HEK293 (cell line): ENCODE results near the gene ANKRD28.

Source experiments
- CTCF ChIA-PET: fragments of 350-600 bp; formaldehyde crosslinking; extraction: SDS; loops from one replicate; lab custom pipeline; 2021; ENCODE audit warnings: antibody characterized with exemption; lab: Yijun Ruan, JAX
- POLR2A ChIA-PET: fragments of 300-600 bp; formaldehyde crosslinking; extraction: SDS; loops from one replicate; lab custom pipeline; 2020; ENCODE audit warnings: antibody characterized with exemption, inconsistent platforms; lab: Yijun Ruan, JAX
- H3K27ac ChIP-seq: fragments of 200-500 bp; sonication (Bioruptor generic); 2 replicates; pipeline ENCODE4 v1.5.1; 2014; ENCODE audit warnings: low read depth, low read length, control low read depth, inconsistent platforms; ENCODE audit errors: extremely low read depth
- H3K36me3 ChIP-seq, 2 experiments: fragments of 200-500 bp in 1 of 2; sonication (Bioruptor generic) in 1 of 2; 1 replicate in 1 of 2; 2 replicates in 1 of 2; pipeline ENCODE4 v1.5.1; 2014 to 2017; ENCODE audit warnings: inconsistent platforms in 2 of 2, low read length in 2 of 2; ENCODE audit not compliant: control insufficient read depth in 2 of 2, insufficient read depth in 1 of 2
- H3K4me1 ChIP-seq: fragments of 200-500 bp; sonication (Bioruptor generic); 2 replicates; pipeline ENCODE4 v1.5.1; 2014; ENCODE audit warnings: mild to moderate bottlenecking, low read length, inconsistent platforms; ENCODE audit not compliant: control insufficient read depth, insufficient read depth
- H3K4me3 ChIP-seq: 2 replicates; pipeline ENCODE4 v1.5.1; 2011; ENCODE audit warnings: low read depth, mild to moderate bottlenecking, control low read depth, low read length, moderate library complexity
- H3K9me3 ChIP-seq: fragments of 200-500 bp; sonication (Bioruptor generic); 2 replicates; pipeline ENCODE4 v1.5.1; 2014; ENCODE audit warnings: low read depth, low read length, inconsistent platforms; ENCODE audit not compliant: control insufficient read depth, insufficient read depth
- EGR2 ChIP-seq: fragments of 450-650 bp; formaldehyde crosslinking; IDR thresholded peaks from 2 replicates; pipeline ENCODE4 v1.5.1; 2016; ENCODE audit warnings: low read depth, missing biosample characterization, missing genetic modification characterization
- GLI2 ChIP-seq: fragments of 450-650 bp; formaldehyde crosslinking; IDR thresholded peaks from 2 replicates; pipeline ENCODE4; 2017; ENCODE audit warnings: missing biosample characterization, missing genetic modification characterization, low read depth, borderline replicate concordance
- KLF10 ChIP-seq: fragments of 450-650 bp; IDR thresholded peaks from 2 replicates; pipeline ENCODE4 v1.5.1; 2018; ENCODE audit warnings: missing biosample characterization, mild to moderate bottlenecking, missing genetic modification characterization
- KLF9 ChIP-seq: fragments of 450-650 bp; formaldehyde crosslinking; IDR thresholded peaks from 2 replicates; pipeline ENCODE4 v1.5.1; 2016; ENCODE audit warnings: missing biosample characterization, missing genetic modification characterization, low read depth
- MZF1 ChIP-seq: fragments of 450-650 bp; formaldehyde crosslinking; IDR thresholded peaks from 2 replicates; pipeline ENCODE4 v1.5.1; 2017; ENCODE audit warnings: missing biosample characterization, missing genetic modification characterization, borderline replicate concordance
- PRDM6 ChIP-seq: fragments of 450-650 bp; formaldehyde crosslinking; IDR thresholded peaks from 2 replicates; pipeline ENCODE4 v1.5.1; 2017; ENCODE audit warnings: missing biosample characterization, missing genetic modification characterization
- SCRT2 ChIP-seq: fragments of 450-650 bp; formaldehyde crosslinking; IDR thresholded peaks from 2 replicates; pipeline ENCODE4 v1.5.1; 2016; ENCODE audit warnings: missing biosample characterization, missing genetic modification characterization
- ZBTB1 ChIP-seq: fragments of 450-650 bp; formaldehyde crosslinking; IDR thresholded peaks from 2 replicates; pipeline ENCODE4 v1.5.1; 2016; ENCODE audit warnings: missing biosample characterization, missing genetic modification characterization
- ZBTB21 ChIP-seq: fragments of 450-650 bp; formaldehyde crosslinking; IDR thresholded peaks from 2 replicates; pipeline ENCODE4 v1.5.1; 2017; ENCODE audit warnings: missing biosample characterization, missing genetic modification characterization
- ZIC2 ChIP-seq: fragments of 450-650 bp; formaldehyde crosslinking; IDR thresholded peaks from 2 replicates; pipeline ENCODE4 v1.5.1; 2016; ENCODE audit warnings: missing biosample characterization, missing genetic modification characterization
- ZNF140 ChIP-seq: fragments of 450-650 bp; formaldehyde crosslinking; IDR thresholded peaks from 2 replicates; pipeline ENCODE4 v1.5.1; 2016; ENCODE audit warnings: missing biosample characterization, missing genetic modification characterization
- ZNF155 ChIP-seq: fragments of 450-650 bp; formaldehyde crosslinking; IDR thresholded peaks from 2 replicates; pipeline ENCODE4 v1.5.1; 2016; ENCODE audit warnings: missing biosample characterization, missing genetic modification characterization
- ZNF169 ChIP-seq: fragments of 450-650 bp; formaldehyde crosslinking; IDR thresholded peaks from 2 replicates; pipeline ENCODE4 v1.5.1; 2016; ENCODE audit warnings: missing biosample characterization, missing genetic modification characterization
- ZNF221 ChIP-seq: fragments of 450-650 bp; formaldehyde crosslinking; IDR thresholded peaks from 2 replicates; pipeline ENCODE4 v1.5.1; 2017; ENCODE audit warnings: missing biosample characterization, missing genetic modification characterization, borderline replicate concordance
- ZNF23 ChIP-seq: fragments of 450-650 bp; formaldehyde crosslinking; IDR thresholded peaks from 2 replicates; pipeline ENCODE4 v1.5.1; 2016; ENCODE audit warnings: missing biosample characterization, missing genetic modification characterization, borderline replicate concordance
- ZNF24 ChIP-seq: fragments of 450-650 bp; formaldehyde crosslinking; IDR thresholded peaks from 2 replicates; pipeline ENCODE4 v1.5.1; 2016; ENCODE audit warnings: missing biosample characterization, missing genetic modification characterization
- ZNF394 ChIP-seq: fragments of 450-650 bp; formaldehyde crosslinking; IDR thresholded peaks from 2 replicates; pipeline ENCODE4 v1.5.1; 2016; ENCODE audit warnings: missing biosample characterization, missing genetic modification characterization, mild to moderate bottlenecking, moderate library complexity, borderline replicate concordance
- ZNF426 ChIP-seq: fragments of 450-650 bp; formaldehyde crosslinking; IDR thresholded peaks from 2 replicates; pipeline ENCODE4 v1.5.1; 2017; ENCODE audit warnings: missing biosample characterization, missing genetic modification characterization, mild to moderate bottlenecking, inconsistent platforms, moderate library complexity
- ZNF560 ChIP-seq: fragments of 450-650 bp; formaldehyde crosslinking; IDR thresholded peaks from 2 replicates; pipeline ENCODE4 v1.5.1; 2017; ENCODE audit warnings: missing biosample characterization, missing genetic modification characterization, borderline replicate concordance
- ZNF658 ChIP-seq: fragments of 450-650 bp; formaldehyde crosslinking; IDR thresholded peaks from 2 replicates; pipeline ENCODE4; 2016; ENCODE audit warnings: missing biosample characterization, missing genetic modification characterization
- ZNF692 ChIP-seq: fragments of 450-650 bp; formaldehyde crosslinking; IDR thresholded peaks from 2 replicates; pipeline ENCODE4 v1.5.1; 2016; ENCODE audit warnings: missing biosample characterization, missing genetic modification characterization
- ZNF747 ChIP-seq: fragments of 450-650 bp; formaldehyde crosslinking; IDR thresholded peaks from 2 replicates; pipeline ENCODE4 v1.5.1; 2016; ENCODE audit warnings: missing biosample characterization, missing genetic modification characterization
- ZNF837 ChIP-seq: fragments of 450-650 bp; formaldehyde crosslinking; IDR thresholded peaks from 2 replicates; pipeline ENCODE4 v1.5.1; 2016; ENCODE audit warnings: missing biosample characterization, missing genetic modification characterization
- ZSCAN16 ChIP-seq: fragments of 450-650 bp; formaldehyde crosslinking; IDR thresholded peaks from 2 replicates; pipeline ENCODE4 v1.5.1; 2016; ENCODE audit warnings: missing biosample characterization, missing genetic modification characterization
- ZSCAN4 ChIP-seq: fragments of 450-650 bp; formaldehyde crosslinking; IDR thresholded peaks from 2 replicates; pipeline ENCODE4 v1.5.1; 2017; ENCODE audit warnings: missing biosample characterization, missing genetic modification characterization
- ZSCAN5A ChIP-seq: fragments of 450-650 bp; formaldehyde crosslinking; IDR thresholded peaks from 2 replicates; pipeline ENCODE4 v1.5.1; 2016; ENCODE audit warnings: missing biosample characterization, missing genetic modification characterization

Gene ANKRD28

GRCh38 chr3:15769256-15769915 is 28.4 kb downstream of the ANKRD28 start:
- Histone ChIP-seq H3K4me3 (no peak overlapping the region), H3K36me3 (no peaks in the 10 kb centered on the region), H3K27ac (no peak overlapping the region), H3K9me3 (no peaks in the 10 kb centered on the region), H3K4me1 (no peaks in the 10 kb centered on the region; the same call in 1 of the 2 replicates)
- no peak for TF ChIP-seq ZNF426 (tag by site-specific recombination)
- TF ChIP-seq ZNF155: no peak
- TF ChIP-seq ZIC2 (tag by site-specific recombination): no peak
- no peak for TF ChIP-seq EGR2
- TF ChIP-seq ZNF747: no peak
- no peak for TF ChIP-seq ZNF23 (tag by site-specific recombination)
- TF ChIP-seq KLF10: no peak
- TF ChIP-seq SCRT2 (tag by site-specific recombination): no peak
- TF ChIP-seq ZNF221 (tag by site-specific recombination): no peak
- no peak for TF ChIP-seq ZNF837 (tag by site-specific recombination)
- ChIA-PET POLR2A (no interaction called here), CTCF (interaction anchor here (0.5 kb wide), 1 partner anchor 55 kb away, joined by 3 read pairs; no protein-coding TSS in a partner anchor)

GRCh38 chr3:15768421-15769255 is 29.1 kb downstream of the ANKRD28 start:
- Histone ChIP-seq H3K4me1 (no peaks in the 10 kb centered on the region; the same call in 1 of the 2 replicates), H3K36me3 (no peaks in the 10 kb centered on the region), H3K9me3 (no peaks in the 10 kb centered on the region), H3K4me3 (no peak overlapping the region), H3K27ac (no peak overlapping the region)
- POLR2A ChIA-PET: no interaction called here
- CTCF ChIA-PET: no interaction called here
- no peak for TF ChIP-seq ZBTB1 (tag by site-specific recombination)
- peak; percentile 53; the same call in 1 of the 2 replicates for TF ChIP-seq ZNF692 (tag by site-specific recombination)
- TF ChIP-seq PRDM6 (tag by site-specific recombination): peak; percentile 90
- TF ChIP-seq ZNF140: no peak
- TF ChIP-seq ZNF24 (tag by site-specific recombination): peak; percentile 62; the same call in 1 of the 2 replicates
- TF ChIP-seq ZNF169: no peak
- no peak for TF ChIP-seq MZF1 (tag by site-specific recombination)
- TF ChIP-seq ZNF658: no peak
- no peak for TF ChIP-seq ZSCAN16 (tag by site-specific recombination)
- TF ChIP-seq GLI2 (tag by site-specific recombination): no peak
- TF ChIP-seq ZBTB21 (tag by site-specific recombination): peak; percentile 58; the same call in 1 of the 2 replicates
- TF ChIP-seq ZSCAN4 (tag by site-specific recombination): no peak
- TF ChIP-seq ZNF394 (tag by site-specific recombination): no peak
- no peak for TF ChIP-seq KLF9 (tag by site-specific recombination)
- no peak for TF ChIP-seq ZNF560
- TF ChIP-seq ZSCAN5A: no peak
